ENCODE results near the gene FBXL22. TPM values are rescaled to one million over a fixed set of nuclear protein-coding genes. Genes with fewer than 3 reads are reported as not detected.

Gene FBXL22
- total RNA-seq, 3 donors from 2014 or later (not counting 1 experiment from before 2014, with no cell fraction given): 0.33 to 2.3 (median 0.65) TPM

- ATAC-seq: peak; percentile 31 to 40 (median 39)
- Histone ChIP-seq H3K9me3 (ENCODE audit: control insufficient read depth, insufficient read depth, low read length) (no peaks in the 10 kb centered on the region), H3K27ac (ENCODE audit: low read length) (peak overlapping the region; percentile 36), H3K4me1 (ENCODE audit: control insufficient read depth, insufficient read depth, low read length) (peaks cover 33% of the 10 kb centered on the region), H3K36me3 (ENCODE audit: control insufficient read depth, insufficient read depth, low read length) (peaks cover 18% of the 10 kb centered on the region), H3K4me3 (ENCODE audit: low read length) (no peak overlapping the region), H3K27me3 (ENCODE audit: control insufficient read depth, insufficient read depth, low read length) (no peaks in the 10 kb centered on the region)
- DNase-seq: peak in 1 of 2 donors; percentile 75
- no peak for TF ChIP-seq CTCF (IDR thresholded peaks at IDR 0.05)
- Mint-ChIP-seq H3K4me3 (peak overlapping the region; percentile 6), H3K27me3 (ENCODE audit: low read depth in 2 of 2) (no peaks in the 10 kb centered on the region), H3K4me1 (peaks cover 42 to 47% of the 10 kb centered on the region in 2 donors), H3K9me3 (no peaks in the 10 kb centered on the region), H3K36me3 (peaks cover 8% of the 10 kb centered on the region), H3K27ac (peak overlapping the region; percentile 65 to 76)
- intact Hi-C loops (cut with micrococcal nuclease): no loop called here
- WGBS (ENCODE audit: insufficient coverage): 11% methylated on average over 7 of the region's 7 CpGs
Observed at GRCh38 chr15:63605816-63606215, 8.6 kb downstream of the FBXL22 start.

GRCh38 chr15:63606308-63606707 lies 9.1 kb downstream of the FBXL22 start:
- Histone ChIP-seq H3K27ac (ENCODE audit: low read length) (peak overlapping the region; percentile 36), H3K4me1 (ENCODE audit: control insufficient read depth, insufficient read depth, low read length) (peaks cover 33% of the 10 kb centered on the region), H3K27me3 (ENCODE audit: control insufficient read depth, insufficient read depth, low read length) (no peaks in the 10 kb centered on the region), H3K9me3 (ENCODE audit: control insufficient read depth, insufficient read depth, low read length) (no peaks in the 10 kb centered on the region), H3K4me3 (ENCODE audit: low read length) (no peak overlapping the region), H3K36me3 (ENCODE audit: control insufficient read depth, insufficient read depth, low read length) (peaks cover 19% of the 10 kb centered on the region)
- WGBS (ENCODE audit: insufficient coverage): 39% methylated on average over 2 of the region's 2 CpGs
- Mint-ChIP-seq H3K4me1 (peaks cover 46 to 47% of the 10 kb centered on the region in 2 donors), H3K36me3 (peaks cover 8% of the 10 kb centered on the region), H3K9me3 (no peaks in the 10 kb centered on the region), H3K27ac (peak overlapping the region; percentile 65 to 76), H3K4me3 (no peak overlapping the region), H3K27me3 (ENCODE audit: low read depth in 2 of 2) (no peaks in the 10 kb centered on the region)
- intact Hi-C loops (cut with micrococcal nuclease): no loop called here
- DNase-seq (peak in 1 of 2 donors; percentile 21), ATAC-seq (no peak)
- no peak for TF ChIP-seq CTCF (IDR thresholded peaks at IDR 0.05)

GRCh38 chr15:63608989-63609388 lies 11.8 kb downstream of the FBXL22 start:
- no peak overlapping the region for H3K4me3 Mint-ChIP-seq
- no peaks in the 10 kb centered on the region for H3K27me3 Mint-ChIP-seq (ENCODE audit: low read depth in 2 of 2)
- Histone ChIP-seq H3K36me3 (ENCODE audit: control insufficient read depth, insufficient read depth, low read length) (peaks cover 31% of the 10 kb centered on the region), H3K4me3 (ENCODE audit: low read length) (no peak overlapping the region), H3K4me1 (ENCODE audit: control insufficient read depth, insufficient read depth, low read length) (peaks cover 25% of the 10 kb centered on the region), H3K9me3 (ENCODE audit: control insufficient read depth, insufficient read depth, low read length) (no peaks in the 10 kb centered on the region), H3K27me3 (ENCODE audit: control insufficient read depth, insufficient read depth, low read length) (no peaks in the 10 kb centered on the region), H3K27ac (ENCODE audit: low read length) (no peak overlapping the region)
- TF ChIP-seq CTCF (IDR thresholded peaks at IDR 0.05): no peak
- intact Hi-C loops (cut with micrococcal nuclease): no loop called here
- DNase-seq (no peak), ATAC-seq (no peak)
- no peak overlapping the region for H3K27ac Mint-ChIP-seq
- peaks cover 8% of the 10 kb centered on the region for H3K36me3 Mint-ChIP-seq
- peaks cover 31% of the 10 kb centered on the region in 2 donors for H3K4me1 Mint-ChIP-seq
- H3K9me3 Mint-ChIP-seq: no peaks in the 10 kb centered on the region
- 96% methylated on average over 15 of the region's 15 CpGs for WGBS (ENCODE audit: insufficient coverage)

DNA sequence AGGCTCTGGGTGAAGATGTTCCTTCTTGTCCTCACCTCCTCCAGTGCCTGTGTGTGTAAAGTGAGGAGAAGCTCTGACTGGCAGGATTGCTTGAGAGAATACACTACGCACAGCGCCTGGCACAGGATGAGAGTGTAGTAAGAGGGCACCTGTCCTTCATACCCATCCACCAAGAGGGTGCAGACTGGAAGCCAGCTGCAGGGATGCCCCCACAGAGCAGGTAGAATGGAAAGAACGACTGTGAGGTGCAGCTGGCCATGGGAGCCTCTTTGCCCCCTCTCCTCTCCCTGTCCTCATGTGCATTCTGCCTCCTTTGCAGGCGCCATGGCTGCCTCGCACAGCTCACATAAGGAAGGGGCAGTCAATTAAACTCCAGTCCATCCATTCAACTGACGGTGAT lies 12.3 kb downstream of the FBXL22 start:
- Mint-ChIP-seq H3K9me3 (no peaks in the 10 kb centered on the region), H3K27me3 (ENCODE audit: low read depth in 2 of 2) (no peaks in the 10 kb centered on the region), H3K4me1 (peaks cover 31% of the 10 kb centered on the region in 2 donors), H3K36me3 (peaks cover 8% of the 10 kb centered on the region), H3K27ac (peak overlapping the region in 1 of 2 donors; percentile 90), H3K4me3 (no peak overlapping the region)
- TF ChIP-seq CTCF (IDR thresholded peaks at IDR 0.05): no peak
- Histone ChIP-seq H3K4me1 (ENCODE audit: control insufficient read depth, insufficient read depth, low read length) (peaks cover 25% of the 10 kb centered on the region), H3K27me3 (ENCODE audit: control insufficient read depth, insufficient read depth, low read length) (no peaks in the 10 kb centered on the region), H3K4me3 (ENCODE audit: low read length) (no peak overlapping the region), H3K36me3 (ENCODE audit: control insufficient read depth, insufficient read depth, low read length) (peaks cover 36% of the 10 kb centered on the region), H3K27ac (ENCODE audit: low read length) (no peak overlapping the region), H3K9me3 (ENCODE audit: control insufficient read depth, insufficient read depth, low read length) (no peaks in the 10 kb centered on the region)
- DNase-seq: no peak
- 91% methylated on average over 5 of the region's 6 CpGs for WGBS (ENCODE audit: insufficient coverage)
- no peak for ATAC-seq
- intact Hi-C loops (cut with micrococcal nuclease): no loop called here
